ENCODE results near the gene DDX10. TPM values are rescaled to one million over a fixed set of nuclear protein-coding genes. Genes with fewer than 3 reads are reported as not detected.

DDX10 gene
- total and polyA plus RNA-seq, 2 of the 8 experiments (the other 6 are each of a cell fraction or from before 2014, with no cell fraction given) = 49.2 to 52.2 TPM

- no peak for TF ChIP-seq CHD7 (IDR thresholded peaks at IDR 0.05; ENCODE audit: insufficient replicate concordance, low read length)
- TF ChIP-seq RNF2 (IDR thresholded peaks at IDR 0.05; ENCODE audit: borderline replicate concordance, low read depth, low read length, missing control alignments, poor library complexity, severe bottlenecking) = no peak
- no peak for TF ChIP-seq JUND (IDR thresholded peaks at IDR 0.05; ENCODE audit: low read length)
- no peak for TF ChIP-seq KDM4A (IDR thresholded peaks at IDR 0.05; ENCODE audit: low read depth, low read length, severe bottlenecking)
- TF ChIP-seq CBX8 (IDR thresholded peaks at IDR 0.05; ENCODE audit: borderline replicate concordance, low read depth, low read length) = no peak
- no peak for TF ChIP-seq SRF (IDR thresholded peaks at IDR 0.05; ENCODE audit: low read depth, low read length)
- TF ChIP-seq ASH2L (IDR thresholded peaks at IDR 0.05; ENCODE audit: low read length) = no peak
- no peak for TF ChIP-seq HDAC6 (IDR thresholded peaks at IDR 0.05; ENCODE audit: low read depth, low read length)
- TF ChIP-seq YY1 (IDR thresholded peaks at IDR 0.05; ENCODE audit: low read depth, low read length) = no peak
- no peak for TF ChIP-seq EZH2 (IDR thresholded peaks at IDR 0.05; ENCODE audit: low read depth, low read length, severe bottlenecking)
- TF ChIP-seq SP4 (IDR thresholded peaks at IDR 0.05; ENCODE audit: low read length) = no peak
- TF ChIP-seq RBBP5 (IDR thresholded peaks at IDR 0.05; ENCODE audit: borderline replicate concordance, low read depth, low read length) = no peak
Observed at GRCh38 chr11:108873310-108873709, 208.4 kb downstream of the DDX10 start (continued).

All from H1 (cell line).